Sigmoid colon (tissue), 7 donors: ENCODE results near the gene TTC9B. TPM values are rescaled to one million over a fixed set of nuclear protein-coding genes. Genes with fewer than 3 reads are reported as not detected.

Source experiments
- DNase-seq: peaks from one replicate; pipeline ENCODE4 v3.0.0-alpha.2; 2019
- H3K27ac ChIP-seq, 4 donors: fragments of 200-600 bp; sonication (generic); one replicate each; pipeline ENCODE4 v1.5.1; 2016 to 2019; ENCODE audit warnings: mild to moderate bottlenecking in 1 of 4
- H3K27me3 ChIP-seq, 3 donors: fragments of 200-600 bp; sonication (generic); one replicate each; pipeline ENCODE4 v1.5.1; 2019; ENCODE audit warnings: mild to moderate bottlenecking in 1 of 3
- H3K36me3 ChIP-seq, 4 donors: fragments of 200-600 bp; sonication (generic); one replicate each; pipeline ENCODE4 v1.5.1; 2016 to 2019
- H3K4me1 ChIP-seq, 4 donors: fragments of 200-600 bp; sonication (generic); one replicate each; pipeline ENCODE4 v1.5.1; 2017 to 2019
- H3K4me3 ChIP-seq, 4 donors: fragments of 200-600 bp; sonication (generic); one replicate each; pipeline ENCODE4 v1.5.1; 2017 to 2019; ENCODE audit warnings: mild to moderate bottlenecking in 2 of 4, moderate library complexity in 1 of 4
- H3K9me3 ChIP-seq, 4 donors: fragments of 200-600 bp in 3 of 4; sonication (generic) in 3 of 4; one replicate each; pipeline versions ENCODE4 v1.5.1 to v1.6.1; 2013 to 2019
- EP300 ChIP-seq, 4 donors: sonication (generic); formaldehyde crosslinking; IDR thresholded peaks; one replicate each; pipeline ENCODE4 v1.6.1; 2017; ENCODE audit warnings: antibody characterized with exemption in 4 of 4
- POLR2A ChIP-seq, 2 donors: fragments of 450-650 bp; IDR thresholded peaks; one replicate each; pipeline ENCODE4 v1.6.1; 2016; ENCODE audit warnings: antibody characterized with exemption in 2 of 2, mild to moderate bottlenecking in 2 of 2, moderate library complexity in 2 of 2
- POLR2AphosphoS5 ChIP-seq, 4 donors: sonication (generic); formaldehyde crosslinking; IDR thresholded peaks; one replicate each; pipeline ENCODE4 v1.6.1; 2017; ENCODE audit warnings: antibody characterized with exemption in 4 of 4
- WGBS, 2 donors: extraction: QIAGEN DNeasy Blood & Tissue Kit; methylation state at CpG; one replicate each; pipeline ENCODE4 v1.1.7; 2013; 5-methylcytosine and 5-hydroxymethylcytosine counted together
- intact Hi-C: fragments of 100-400 bp; cut with DNase I; formaldehyde crosslinking; loops from one replicate; pipeline ENCODE4 v1.15.1; 2023
- polyA plus RNA-seq, 3 donors: library from polyadenylated mRNA; stranded (reverse); fragments of 200-250 nt; gene quantifications; one replicate each; pipeline ENCODE4 v1.2.3, GENCODE V29; 2013
- total RNA-seq, 4 donors: library from RNA; depleted of rRNA; stranded (reverse); fragments of >200 nt; gene quantifications; one replicate each; pipeline ENCODE4 v1.1.0, GENCODE V29; 2016
- TF ChIP-seq, protein P1 (sequence below), 4 experiments: fragments of 450-650 bp in 3 of 4; fragments of 200-600 bp in 1 of 4; IDR thresholded peaks; one replicate each; pipeline ENCODE4 v1.5.1; 2016 to 2019; ENCODE audit warnings: antibody characterized with exemption in 4 of 4, mild to moderate bottlenecking in 3 of 4, moderate library complexity in 2 of 4
- donor health status: healthy with polysubstance abuse.
- donor health status: Bipolar disorder and iron deficiency.
- donor health status: healthy.

TTC9B gene
- total and polyA plus RNA-seq, 7 donors = 0.34 to 5.0 (median 1.1) TPM; not detected in 4

DNA sequence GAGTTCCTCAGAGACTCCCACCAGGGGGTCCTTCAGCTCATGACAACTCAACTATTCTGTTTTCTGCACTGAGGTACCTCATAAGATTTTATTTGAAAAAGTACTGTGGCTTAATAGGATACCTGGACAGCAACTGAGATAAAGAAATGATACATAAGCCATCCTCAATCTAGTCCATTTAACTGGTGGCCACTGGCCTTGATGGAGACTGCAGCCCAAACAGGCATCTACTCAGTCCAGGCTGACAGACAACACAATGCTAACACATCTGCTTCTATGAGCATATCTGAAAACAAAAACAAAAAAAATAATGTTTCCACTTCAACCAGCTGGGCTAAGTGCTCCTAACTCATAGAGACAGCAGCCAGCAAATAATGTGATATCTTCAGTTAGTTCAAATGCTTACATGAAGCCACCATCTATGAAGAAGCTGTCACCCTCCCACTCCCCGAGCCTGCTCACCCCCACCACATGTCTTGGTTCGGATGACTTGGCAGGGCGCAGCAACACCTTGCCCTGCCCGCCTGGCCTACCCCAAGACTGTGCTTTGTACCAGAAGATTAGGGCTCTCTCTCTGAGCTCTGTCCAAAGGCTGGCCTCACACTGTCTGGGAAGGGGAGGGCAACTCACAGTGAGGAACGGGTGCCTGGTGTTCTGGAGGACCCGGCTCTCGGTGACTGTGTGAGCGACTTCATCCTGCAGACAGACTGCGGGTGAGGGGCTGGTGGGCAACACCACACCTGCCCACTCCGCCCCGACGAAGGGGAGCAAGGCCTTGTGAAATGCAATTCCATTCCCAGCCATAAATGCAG is 21.4 kb upstream of the TTC9B start:
- Histone ChIP-seq H3K4me3 (no peak overlapping the region), H3K9me3 (no peaks in the 10 kb centered on the region), H3K27ac (no peak overlapping the region), H3K4me1 (peaks cover 0 to 9% (median under 1%) of the 10 kb centered on the region in 4 donors), H3K27me3 (no peaks in the 10 kb centered on the region), H3K36me3 (peaks cover 53 to 80% (median 60%) of the 10 kb centered on the region in 4 donors)
- intact Hi-C loops = no loop called here
- DNase-seq = no peak
- TF ChIP-seq POLR2AphosphoS5 (IDR thresholded peaks at IDR 0.05) = no peak
- no peak for TF ChIP-seq EP300 (IDR thresholded peaks at IDR 0.05)
- no peak for TF ChIP-seq POLR2A (IDR thresholded peaks at IDR 0.05)
- TF ChIP-seq, protein P1, sequence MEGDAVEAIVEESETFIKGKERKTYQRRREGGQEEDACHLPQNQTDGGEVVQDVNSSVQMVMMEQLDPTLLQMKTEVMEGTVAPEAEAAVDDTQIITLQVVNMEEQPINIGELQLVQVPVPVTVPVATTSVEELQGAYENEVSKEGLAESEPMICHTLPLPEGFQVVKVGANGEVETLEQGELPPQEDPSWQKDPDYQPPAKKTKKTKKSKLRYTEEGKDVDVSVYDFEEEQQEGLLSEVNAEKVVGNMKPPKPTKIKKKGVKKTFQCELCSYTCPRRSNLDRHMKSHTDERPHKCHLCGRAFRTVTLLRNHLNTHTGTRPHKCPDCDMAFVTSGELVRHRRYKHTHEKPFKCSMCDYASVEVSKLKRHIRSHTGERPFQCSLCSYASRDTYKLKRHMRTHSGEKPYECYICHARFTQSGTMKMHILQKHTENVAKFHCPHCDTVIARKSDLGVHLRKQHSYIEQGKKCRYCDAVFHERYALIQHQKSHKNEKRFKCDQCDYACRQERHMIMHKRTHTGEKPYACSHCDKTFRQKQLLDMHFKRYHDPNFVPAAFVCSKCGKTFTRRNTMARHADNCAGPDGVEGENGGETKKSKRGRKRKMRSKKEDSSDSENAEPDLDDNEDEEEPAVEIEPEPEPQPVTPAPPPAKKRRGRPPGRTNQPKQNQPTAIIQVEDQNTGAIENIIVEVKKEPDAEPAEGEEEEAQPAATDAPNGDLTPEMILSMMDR (IDR thresholded peaks at IDR 0.05) = no peak
- WGBS, 2 donors = 95 to 97% methylated on average over 12 of the region's 12 CpGs

DNA sequence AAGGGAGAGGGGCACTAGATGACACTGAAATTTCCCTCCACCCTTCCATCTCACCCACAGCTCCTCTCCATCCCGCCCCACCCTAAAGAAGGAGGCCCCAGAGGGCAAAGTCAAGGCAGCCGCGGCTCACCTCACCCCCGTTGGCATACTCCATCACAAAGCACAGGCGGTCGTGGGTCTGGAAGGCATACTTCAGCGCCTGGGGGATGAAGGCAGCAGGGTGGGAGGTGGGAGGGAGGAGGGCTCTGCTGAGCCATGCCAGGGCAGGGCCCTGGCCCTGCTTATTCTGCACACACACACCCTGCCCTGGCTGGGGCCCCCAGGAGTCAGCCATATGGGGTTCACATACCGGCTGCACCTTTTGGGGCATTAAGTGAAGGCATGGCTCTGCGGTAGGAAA is 20.6 kb upstream of the TTC9B start:
- H3K27me3 ChIP-seq = no peaks in the 10 kb centered on the region
- peaks cover 54 to 89% (median 63%) of the 10 kb centered on the region in 4 donors for H3K36me3 ChIP-seq
- TF ChIP-seq, protein P1 (IDR thresholded peaks at IDR 0.05) = no peak
- TF ChIP-seq EP300 (IDR thresholded peaks at IDR 0.05) (no peak), POLR2AphosphoS5 (IDR thresholded peaks at IDR 0.05) (no peak), POLR2A (IDR thresholded peaks at IDR 0.05) (no peak)
- H3K9me3 ChIP-seq = no peaks in the 10 kb centered on the region
- 88 to 93% methylated on average over 9 of the region's 9 CpGs for WGBS, 2 donors
- no peak overlapping the region for H3K27ac ChIP-seq
- H3K4me3 ChIP-seq = no peak overlapping the region
- peaks cover 0 to 9% (median 0%) of the 10 kb centered on the region in 4 donors for H3K4me1 ChIP-seq
- DNase-seq = no peak
- intact Hi-C loops = no loop called here

DNA sequence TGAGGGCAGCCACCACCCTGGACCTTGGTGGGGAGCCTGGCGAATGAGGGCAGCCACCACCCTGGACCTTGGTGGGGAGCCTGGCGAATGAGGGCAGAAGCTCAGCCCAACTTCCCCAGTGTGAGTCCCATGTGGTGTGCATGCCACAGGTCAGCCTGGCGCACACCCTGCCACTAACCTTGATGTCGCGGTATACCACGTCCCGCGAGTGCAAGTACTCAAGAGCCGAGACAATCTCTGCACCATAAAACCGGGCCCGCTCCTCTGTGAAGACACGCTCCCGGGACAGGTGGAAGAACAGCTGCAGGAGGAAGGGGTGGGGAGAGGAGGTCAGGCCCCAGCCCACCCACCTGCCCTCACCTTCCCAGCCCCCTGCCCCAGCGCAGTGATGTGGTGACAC is 19.6 kb upstream of the TTC9B start:
- no peaks in the 10 kb centered on the region for H3K9me3 ChIP-seq
- intact Hi-C loops = no loop called here
- no peak for DNase-seq
- TF ChIP-seq POLR2AphosphoS5 (IDR thresholded peaks at IDR 0.05) (no peak), EP300 (IDR thresholded peaks at IDR 0.05) (no peak), POLR2A (IDR thresholded peaks at IDR 0.05) (no peak)
- TF ChIP-seq, protein P1 (IDR thresholded peaks at IDR 0.05) = no peak
- 89 to 95% methylated on average over 14 of the region's 14 CpGs for WGBS, 2 donors
- no peak overlapping the region for H3K4me3 ChIP-seq
- H3K27ac ChIP-seq = no peak overlapping the region
- H3K27me3 ChIP-seq = no peaks in the 10 kb centered on the region
- H3K36me3 ChIP-seq = peaks cover 55 to 99% (median 70%) of the 10 kb centered on the region in 4 donors
- H3K4me1 ChIP-seq = peaks cover 0 to 7% (median 1%) of the 10 kb centered on the region in 4 donors

DNA sequence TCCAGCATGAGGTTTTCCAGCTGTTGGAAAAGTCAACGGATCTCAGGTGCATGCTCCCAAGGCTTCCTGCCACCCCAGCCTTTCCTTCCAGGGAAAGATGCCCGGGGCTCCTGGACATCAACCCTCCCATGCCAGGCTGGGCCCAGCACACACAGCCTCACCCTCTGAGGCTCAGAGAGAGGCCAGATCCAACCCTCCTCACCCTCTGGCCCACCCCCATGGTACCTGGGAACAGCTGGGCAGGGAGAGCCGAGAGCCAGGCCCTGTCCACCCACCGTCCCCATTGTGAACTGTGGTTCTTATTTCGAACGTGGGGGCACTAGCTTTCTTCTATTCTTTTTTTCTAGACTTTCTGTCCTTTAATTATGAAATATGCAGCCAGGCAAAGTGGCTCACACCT is 18.2 kb upstream of the TTC9B start:
- Histone ChIP-seq H3K4me1 (peaks cover 0 to 14% (median 11%) of the 10 kb centered on the region in 4 donors), H3K36me3 (peaks cover 55 to 88% (median 67%) of the 10 kb centered on the region in 4 donors), H3K9me3 (no peaks in the 10 kb centered on the region), H3K27ac (no peak overlapping the region), H3K27me3 (no peaks in the 10 kb centered on the region), H3K4me3 (no peak overlapping the region)
- DNase-seq = no peak
- intact Hi-C loops = no loop called here
- WGBS, 2 donors = 93 to 94% methylated on average over 6 of the region's 6 CpGs
- TF ChIP-seq, protein P1 (IDR thresholded peaks at IDR 0.05) = no peak
- TF ChIP-seq POLR2A (IDR thresholded peaks at IDR 0.05) (no peak), POLR2AphosphoS5 (IDR thresholded peaks at IDR 0.05) (no peak), EP300 (IDR thresholded peaks at IDR 0.05) (no peak)
